ENCODE measurements around the gene SUPT3H. TPM values are rescaled to one million over a fixed set of nuclear protein-coding genes. Genes with fewer than 3 reads are reported as not detected.

The SUPT3H gene
- total and polyA plus RNA-seq, 2 donors (not counting 1 experiment from before 2014, with no cell fraction given) = 5.5 to 12.4 TPM

GRCh38 chr6:45226081-45226480 is 151.7 kb downstream of the SUPT3H start:
- ChIA-PET CTCF (no interaction called here), POLR2A (no interaction called here)
- no peaks in the 10 kb centered on the region for H3K79me2 ChIP-seq (ENCODE audit: control insufficient read depth, insufficient read depth, low read length)
- H4K20me1 ChIP-seq (ENCODE audit: control insufficient read depth, insufficient read depth, low read length, poor library complexity, severe bottlenecking) = no peaks in the 10 kb centered on the region
- intact Hi-C loops (cut with micrococcal nuclease) = no loop called here
- H3K36me3 ChIP-seq (replicated peaks in 1 of 2; ENCODE audit: control extremely low read depth in 1 of 2, control insufficient read depth in 1 of 2, extremely low read depth in 1 of 2, insufficient read depth in 2 of 2, low read length in 1 of 2) = no peaks in the 10 kb centered on the region
- H2AFZ ChIP-seq (ENCODE audit: insufficient read depth, low read depth, low read length, poor library complexity, severe bottlenecking) = no peak overlapping the region
- TF ChIP-seq, protein P1, sequence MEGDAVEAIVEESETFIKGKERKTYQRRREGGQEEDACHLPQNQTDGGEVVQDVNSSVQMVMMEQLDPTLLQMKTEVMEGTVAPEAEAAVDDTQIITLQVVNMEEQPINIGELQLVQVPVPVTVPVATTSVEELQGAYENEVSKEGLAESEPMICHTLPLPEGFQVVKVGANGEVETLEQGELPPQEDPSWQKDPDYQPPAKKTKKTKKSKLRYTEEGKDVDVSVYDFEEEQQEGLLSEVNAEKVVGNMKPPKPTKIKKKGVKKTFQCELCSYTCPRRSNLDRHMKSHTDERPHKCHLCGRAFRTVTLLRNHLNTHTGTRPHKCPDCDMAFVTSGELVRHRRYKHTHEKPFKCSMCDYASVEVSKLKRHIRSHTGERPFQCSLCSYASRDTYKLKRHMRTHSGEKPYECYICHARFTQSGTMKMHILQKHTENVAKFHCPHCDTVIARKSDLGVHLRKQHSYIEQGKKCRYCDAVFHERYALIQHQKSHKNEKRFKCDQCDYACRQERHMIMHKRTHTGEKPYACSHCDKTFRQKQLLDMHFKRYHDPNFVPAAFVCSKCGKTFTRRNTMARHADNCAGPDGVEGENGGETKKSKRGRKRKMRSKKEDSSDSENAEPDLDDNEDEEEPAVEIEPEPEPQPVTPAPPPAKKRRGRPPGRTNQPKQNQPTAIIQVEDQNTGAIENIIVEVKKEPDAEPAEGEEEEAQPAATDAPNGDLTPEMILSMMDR (IDR thresholded peaks at IDR 0.05) = no peak
- no peak for TF ChIP-seq EZH2 (IDR thresholded peaks at IDR 0.05; ENCODE audit: borderline replicate concordance, insufficient read depth, low read depth, low read length, poor library complexity, severe bottlenecking)
- H3K4me3 ChIP-seq (ENCODE audit: control extremely low read depth in 1 of 5, extremely low read depth in 1 of 5, insufficient read depth in 1 of 5, low read depth in 2 of 5, low read length in 4 of 5) = no peak overlapping the region
- no peaks in the 10 kb centered on the region for H3K4me1 Mint-ChIP-seq
- peaks cover 0 to 4% (median 2%) of the 10 kb centered on the region in 3 donors for H3K9me3 ChIP-seq (ENCODE audit: control extremely low read depth in 1 of 3, control insufficient read depth in 2 of 3, insufficient read depth in 1 of 3, low read length in 2 of 3)
- DNase-seq (no peak), ATAC-seq (ENCODE audit: low read depth) (no peak)
- WGBS (ENCODE audit: insufficient coverage) = no CpG with 5 or more reads among the region's 2 CpGs
- no peaks in the 10 kb centered on the region for H3K27me3 ChIP-seq (replicated peaks in 1 of 4; ENCODE audit: control extremely low read depth in 1 of 4, control insufficient read depth in 3 of 4, insufficient read depth in 4 of 4, low read length in 3 of 4)
- H3K4me1 ChIP-seq (ENCODE audit: control insufficient read depth in 2 of 2, insufficient read depth in 2 of 2, low read length in 2 of 2) = no peaks in the 10 kb centered on the region
- no peaks in the 10 kb centered on the region for H3K27me3 Mint-ChIP-seq
- no peak overlapping the region for H3K9ac ChIP-seq (ENCODE audit: low read length)
- H3K27ac Mint-ChIP-seq = no peak overlapping the region
- H3K4me3 Mint-ChIP-seq = no peak overlapping the region
- no peak overlapping the region for H3K27ac ChIP-seq (ENCODE audit: low read length in 2 of 2)
- H3K4me2 ChIP-seq (replicated peaks; ENCODE audit: low read depth, low read length, poor library complexity, severe bottlenecking) = no peak overlapping the region
- H3K9me3 Mint-ChIP-seq (ENCODE audit: insufficient read depth) = no peaks in the 10 kb centered on the region

DNA sequence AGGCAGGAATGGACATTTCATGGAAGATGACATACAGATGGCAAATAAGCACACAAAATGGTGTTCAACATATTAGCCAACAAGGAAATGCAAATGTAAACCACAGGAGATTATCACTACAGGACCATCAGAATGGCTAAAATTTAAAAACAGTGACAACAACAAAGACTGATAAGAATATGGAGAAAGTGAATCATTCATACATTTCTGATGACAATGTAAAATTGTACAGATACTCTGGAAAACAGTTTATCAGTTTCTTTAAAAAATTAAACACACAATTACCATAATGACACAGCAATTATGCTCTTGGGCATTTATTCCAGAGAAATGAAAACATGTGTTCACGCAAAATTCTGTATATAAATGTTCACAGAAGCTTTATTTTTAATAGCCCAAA is 155.4 kb downstream of the SUPT3H start:
- CTCF ChIA-PET = no interaction called here
- H3K27ac Mint-ChIP-seq = no peak overlapping the region

More for the DNA sequence above, 155.4 kb downstream of the SUPT3H start:
- Mint-ChIP-seq H3K27me3 (no peaks in the 10 kb centered on the region), H3K4me3 (no peak overlapping the region), H3K4me1 (no peaks in the 10 kb centered on the region), H3K9me3 (ENCODE audit: insufficient read depth) (no peaks in the 10 kb centered on the region)
- H3K9ac ChIP-seq (ENCODE audit: low read length) = no peak overlapping the region
- no peak overlapping the region for H3K4me3 ChIP-seq (ENCODE audit: control extremely low read depth in 1 of 5, extremely low read depth in 1 of 5, insufficient read depth in 1 of 5, low read depth in 2 of 5, low read length in 4 of 5)
- H3K4me2 ChIP-seq (replicated peaks; ENCODE audit: low read depth, low read length, poor library complexity, severe bottlenecking) = no peak overlapping the region
- no peak overlapping the region for H2AFZ ChIP-seq (ENCODE audit: insufficient read depth, low read depth, low read length, poor library complexity, severe bottlenecking)
- intact Hi-C loops (cut with micrococcal nuclease) = no loop called here
- POLR2A ChIA-PET = no interaction called here
- no peaks in the 10 kb centered on the region for H3K4me1 ChIP-seq (ENCODE audit: control insufficient read depth in 2 of 2, insufficient read depth in 2 of 2, low read length in 2 of 2)
- no peak overlapping the region for H3K27ac ChIP-seq (ENCODE audit: low read length in 2 of 2)
- H3K79me2 ChIP-seq (ENCODE audit: control insufficient read depth, insufficient read depth, low read length) = no peaks in the 10 kb centered on the region
- DNase-seq (no peak), ATAC-seq (ENCODE audit: low read depth) (no peak)
- H3K27me3 ChIP-seq (replicated peaks in 1 of 4; ENCODE audit: control extremely low read depth in 1 of 4, control insufficient read depth in 3 of 4, insufficient read depth in 4 of 4, low read length in 3 of 4) = no peaks in the 10 kb centered on the region
- no CpG with 5 or more reads among the region's 1 CpG for WGBS (ENCODE audit: insufficient coverage)
- H3K9me3 ChIP-seq (ENCODE audit: control extremely low read depth in 1 of 3, control insufficient read depth in 2 of 3, insufficient read depth in 1 of 3, low read length in 2 of 3) = peaks cover 0 to 3% (median 0%) of the 10 kb centered on the region in 3 donors
- H3K36me3 ChIP-seq (replicated peaks in 1 of 2; ENCODE audit: control extremely low read depth in 1 of 2, control insufficient read depth in 1 of 2, extremely low read depth in 1 of 2, insufficient read depth in 2 of 2, low read length in 1 of 2) = no peaks in the 10 kb centered on the region
- no peaks in the 10 kb centered on the region for H4K20me1 ChIP-seq (ENCODE audit: control insufficient read depth, insufficient read depth, low read length, poor library complexity, severe bottlenecking)
- no peak for TF ChIP-seq EZH2 (IDR thresholded peaks at IDR 0.05; ENCODE audit: borderline replicate concordance, insufficient read depth, low read depth, low read length, poor library complexity, severe bottlenecking)
- TF ChIP-seq, protein P1 (IDR thresholded peaks at IDR 0.05) = no peak

All from B cell (primary cell).